ENCODE data around the gene ZFP91.

GRCh38 chr11:58659910-58660570 lies 81.2 kb downstream of the ZFP91 start:
- TF ChIP-seq CTCF (IDR thresholded peaks at IDR 0.05) (no peak), POLR2A (IDR thresholded peaks at IDR 0.05) (no peak)

Measured in uterus (tissue), 2 donors.